Mucosa of descending colon (tissue), 3 donors: ENCODE data around the gene HHIP. TPM values are rescaled to one million over a fixed set of nuclear protein-coding genes. Genes with fewer than 3 reads are reported as not detected.

ENCODE experiments used
- ATAC-seq: fragments of 200-7000 bp; cut with Tn5 transposase; one replicate; pipeline ENCODE4 v1.9.1; 2020; ENCODE audit warnings: mild to moderate bottlenecking, moderate library complexity
- DNase-seq, 3 donors: peaks; one replicate each; pipeline ENCODE4 v3.0.0-alpha.2; 2020
- H3K36me3 ChIP-seq: fragments of 200-600 bp; one replicate; pipeline ENCODE4 v1.8.0; 2021; ENCODE audit warnings: low read depth, mild to moderate bottlenecking
- H3K4me1 ChIP-seq: fragments of 200-600 bp; one replicate; pipeline ENCODE4 v1.8.0; 2021; ENCODE audit warnings: low read depth, mild to moderate bottlenecking
- H3K4me3 ChIP-seq: fragments of 200-600 bp; one replicate; pipeline ENCODE4 v1.8.0; 2021; ENCODE audit warnings: mild to moderate bottlenecking
- H3K9me3 ChIP-seq: fragments of 200-600 bp; one replicate; pipeline ENCODE4 v1.8.0; 2021; ENCODE audit warnings: mild to moderate bottlenecking
- CTCF ChIP-seq: fragments of 200-600 bp; IDR thresholded peaks from one replicate; pipeline ENCODE4 v1.8.0; 2022; ENCODE audit warnings: antibody characterized with exemption, mild to moderate bottlenecking
- intact Hi-C, 2 donors: fragments of 100-400 bp; cut with DNase I in 1 of 2; cut with micrococcal nuclease in 1 of 2; formaldehyde crosslinking; loops; one replicate each; pipeline versions ENCODE4 v1.11.0 to v1.11.1; 2022; cut with DNase I, micrococcal nuclease
- total RNA-seq, 3 donors: library from RNA; stranded (reverse); fragmentation: NEBNext Ultra II Directional in 2 of 3; extraction: Animal tissue kit (Norgen Biotek cat#: 25700) in 2 of 3; gene quantifications; one replicate each; pipeline versions ENCODE4 v1.2.1 to v1.2.4, GENCODE V29; 2021 to 2023
- donor health status: DM: no; HTN: no; CAD: no; lungs with moderate emphysema.
- donor health status: DM: no; HTN: no; CAD: no.
- donor health status: DM: no; HTN: yes; CAD: no.

HHIP gene
- total RNA-seq, 3 donors from 2014 or later, result 2.4 to 5.5 (median 2.7) TPM

GRCh38 chr4:144685911-144686310, 40.0 kb downstream of the HHIP start:
- Histone ChIP-seq H3K36me3 (no peaks in the 10 kb centered on the region), H3K4me3 (no peak overlapping the region), H3K4me1 (no peaks in the 10 kb centered on the region), H3K9me3 (no peaks in the 10 kb centered on the region)
- TF ChIP-seq CTCF, result no peak
- ATAC-seq (peak; percentile 25), DNase-seq (no peak)
- intact Hi-C loops, result no loop called here

GRCh38 chr4:144686921-144687320, 41.0 kb downstream of the HHIP start:
- no peaks in the 10 kb centered on the region for H3K36me3 ChIP-seq
- ATAC-seq (no peak), DNase-seq (no peak)
- H3K4me1 ChIP-seq, result no peaks in the 10 kb centered on the region
- no peak overlapping the region for H3K4me3 ChIP-seq
- H3K9me3 ChIP-seq, result no peaks in the 10 kb centered on the region
- no peak for TF ChIP-seq CTCF
- intact Hi-C loops, result no loop called here

- no peaks in the 10 kb centered on the region for H3K36me3 ChIP-seq
- no peaks in the 10 kb centered on the region for H3K9me3 ChIP-seq
- intact Hi-C loops, result no loop called here
- no peaks in the 10 kb centered on the region for H3K4me1 ChIP-seq
- no peak overlapping the region for H3K4me3 ChIP-seq
- no peak for DNase-seq
- no peak for TF ChIP-seq CTCF
- no peak for ATAC-seq
Measured at GRCh38 chr4:144687466-144687865, 41.5 kb downstream of the HHIP start.

GRCh38 chr4:144688035-144688569, 42.1 kb downstream of the HHIP start:
- ATAC-seq (no peak), DNase-seq (no peak)
- TF ChIP-seq CTCF, result no peak
- Histone ChIP-seq H3K4me3 (no peak overlapping the region), H3K4me1 (no peaks in the 10 kb centered on the region), H3K9me3 (no peaks in the 10 kb centered on the region), H3K36me3 (no peaks in the 10 kb centered on the region)
- intact Hi-C loops, result no loop called here

- intact Hi-C loops, result no loop called here
- no peak for ATAC-seq
- Histone ChIP-seq H3K4me3 (no peak overlapping the region), H3K4me1 (no peaks in the 10 kb centered on the region), H3K9me3 (no peaks in the 10 kb centered on the region), H3K36me3 (no peaks in the 10 kb centered on the region)
- no peak for TF ChIP-seq CTCF
- DNase-seq, result no peak
Measured at GRCh38 chr4:144689125-144689524, 43.2 kb downstream of the HHIP start.

GRCh38 chr4:144695721-144696120, 49.8 kb downstream of the HHIP start:
- no peak for TF ChIP-seq CTCF
- ATAC-seq (no peak), DNase-seq (no peak)
- Histone ChIP-seq H3K4me1 (no peaks in the 10 kb centered on the region), H3K9me3 (no peaks in the 10 kb centered on the region), H3K4me3 (no peak overlapping the region), H3K36me3 (no peaks in the 10 kb centered on the region)
- intact Hi-C loops, result no loop called here
